ENCODE measurements around the gene C9orf152. TPM values are rescaled to one million over a fixed set of nuclear protein-coding genes. Genes with fewer than 3 reads are reported as not detected.
"Not testable (repeated sequence)": the region's sequence is repeated elsewhere in the genome, so short reads cannot be mapped to it uniquely, and the experiment has no call there.

The C9orf152 gene
- total RNA-seq, 1 donor from 2014 or later: not detected

DNA sequence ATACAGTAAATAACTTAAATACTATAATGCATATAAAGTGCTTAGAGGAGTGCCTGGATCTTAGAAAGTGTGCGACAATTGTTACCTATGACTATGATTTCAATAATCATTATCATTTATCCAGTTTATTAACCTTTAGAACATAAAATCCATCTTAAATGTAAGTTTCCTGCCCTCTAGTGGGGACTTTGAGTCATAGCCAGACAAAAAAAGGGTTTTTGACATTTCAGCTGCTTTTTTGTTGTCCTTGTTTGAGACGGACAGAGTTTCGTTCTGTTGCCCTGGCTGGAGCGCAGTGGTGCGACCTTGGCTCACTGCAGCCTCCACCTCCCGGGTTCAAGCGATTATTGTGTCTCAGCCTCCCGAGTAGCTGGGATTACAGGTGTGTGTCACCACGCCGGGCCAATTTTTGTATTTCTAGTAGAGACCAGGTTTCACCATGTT is 9.7 kb upstream of the C9orf152 start:
- intact Hi-C loops (cut with micrococcal nuclease): loop anchor here (1.0 to 5.0 kb wide), 5 partner anchors 34 to 643 kb away; partner anchors contain the start of gene TXN

DNA sequence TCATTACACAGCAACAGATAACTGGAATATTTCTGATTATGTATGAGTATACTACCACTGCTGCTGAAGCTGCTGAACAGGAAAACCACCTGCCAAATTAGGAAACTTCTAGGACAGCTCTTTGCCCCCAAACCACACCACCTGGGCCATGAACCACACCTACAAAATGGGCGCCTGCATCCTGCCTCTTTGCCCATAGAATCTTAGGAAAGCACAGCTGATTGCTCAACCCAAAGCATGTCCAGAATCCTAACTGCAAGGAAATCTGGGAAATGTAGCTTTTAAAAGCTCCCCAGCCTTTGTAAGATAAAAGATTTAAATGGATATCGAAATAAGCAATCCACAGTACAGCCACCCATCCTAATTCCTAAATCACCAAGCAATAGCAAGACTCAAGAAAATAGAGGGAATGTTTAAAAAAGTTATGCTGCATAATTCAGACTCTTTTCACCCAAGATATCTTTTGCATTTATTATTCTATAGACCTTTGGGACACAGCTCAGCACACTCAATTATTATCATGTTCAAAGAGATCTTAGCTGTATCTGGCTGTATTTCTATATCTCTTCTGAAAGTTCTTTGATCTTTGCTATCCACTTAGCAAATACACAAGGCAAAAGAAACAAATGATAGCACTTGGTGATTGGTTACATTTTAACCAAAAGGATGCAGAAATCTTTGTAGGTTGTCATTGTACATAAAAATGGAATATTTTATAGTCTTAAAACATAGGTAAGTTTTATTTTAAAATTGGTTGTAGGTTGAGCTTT is 6.8 kb upstream of the C9orf152 start:
- intact Hi-C loops (cut with micrococcal nuclease): loop anchor here (5.0 kb wide), 2 partner anchors 312 to 327 kb away; no protein-coding TSS in a partner anchor

- intact Hi-C loops (cut with micrococcal nuclease): no loop called here
Measured at GRCh38 chr9:110214090-110214489, 6.1 kb upstream of the C9orf152 start.

DNA sequence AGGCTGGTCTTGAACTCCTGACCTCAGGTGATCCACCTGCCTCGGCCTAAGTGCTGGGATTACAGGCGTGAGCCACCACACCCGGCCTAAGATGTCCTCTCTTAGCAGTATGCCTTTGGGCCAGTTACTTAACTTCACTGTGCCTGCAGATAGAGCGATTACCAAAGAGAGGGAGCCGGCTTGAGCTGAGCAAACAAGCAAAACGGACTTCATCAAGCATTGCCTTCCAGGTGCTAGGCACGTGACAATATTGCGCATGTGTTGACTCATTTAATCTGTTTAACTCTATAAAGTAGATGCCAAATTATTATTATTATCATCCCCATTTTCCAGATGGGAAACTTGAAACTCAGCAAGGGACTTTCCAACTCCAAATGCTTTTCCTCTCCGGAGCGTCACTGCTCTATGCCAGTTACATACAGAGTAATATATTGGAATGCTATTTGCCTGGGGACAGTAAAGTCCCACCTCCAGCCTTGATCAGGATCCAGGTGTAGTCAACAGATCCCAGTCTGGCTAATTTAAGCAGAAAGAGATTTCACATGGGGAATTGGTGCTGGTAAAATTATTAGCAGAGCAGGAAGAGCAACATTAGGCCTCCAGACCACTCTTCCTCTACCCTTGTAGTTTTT is 5.6 kb upstream of the C9orf152 start:
- intact Hi-C loops (cut with micrococcal nuclease): no loop called here

DNA sequence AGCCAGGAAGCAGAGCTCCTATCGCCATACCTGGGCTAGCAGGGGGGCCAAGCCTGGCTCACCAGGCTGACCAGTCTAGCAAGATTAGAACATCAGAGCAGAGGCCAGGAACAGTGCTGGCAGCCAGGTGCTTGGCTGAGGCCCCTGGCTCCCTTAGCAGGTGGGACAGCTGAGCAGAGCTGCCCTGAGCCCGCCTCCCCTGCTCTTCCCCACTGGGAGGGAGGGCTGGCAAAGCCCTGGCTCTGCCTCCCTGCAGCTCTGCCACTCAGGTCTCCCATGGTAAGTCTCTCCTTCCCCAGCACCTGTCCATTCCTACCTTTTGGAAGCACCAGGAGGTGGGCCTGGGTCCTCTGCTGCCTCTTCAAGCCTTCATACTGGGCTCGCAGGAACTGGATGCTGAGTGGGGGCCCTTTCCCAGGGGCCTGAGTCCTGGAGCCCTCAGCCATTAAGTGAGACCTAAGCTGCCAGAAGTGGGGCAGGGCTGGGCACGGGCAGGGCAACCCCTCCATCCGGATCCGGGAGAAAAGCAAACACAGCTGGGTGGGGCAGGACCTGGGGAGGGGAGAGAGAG is 803 bp downstream of the C9orf152 start:
- intact Hi-C loops (cut with micrococcal nuclease): no loop called here

GRCh38 chr9:110206389-110206788 is 1.6 kb downstream of the C9orf152 start:
- intact Hi-C loops (cut with micrococcal nuclease): no loop called here

GRCh38 chr9:110205612-110206011 is 2.3 kb downstream of the C9orf152 start:
- intact Hi-C loops (cut with micrococcal nuclease): not testable (repeated sequence)

DNA sequence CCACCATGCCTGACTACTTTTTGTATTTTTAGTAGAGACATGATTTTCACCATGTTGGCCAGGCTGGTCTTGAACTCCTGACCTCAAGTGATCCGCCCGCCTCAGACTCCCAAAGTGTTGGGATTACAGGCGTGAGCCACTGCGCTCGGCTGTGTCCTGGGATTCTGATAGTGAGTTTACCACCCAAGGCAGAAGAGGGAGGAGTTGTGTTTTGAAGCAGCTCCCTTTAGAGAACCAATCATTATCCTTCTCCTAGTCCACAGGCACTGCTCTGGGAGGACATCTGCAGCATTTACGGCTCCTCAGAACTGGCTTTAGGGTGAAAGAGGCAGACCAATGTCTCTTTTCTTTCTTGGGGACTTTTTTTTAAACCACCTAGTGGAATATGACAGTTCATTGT is 5.7 kb downstream of the C9orf152 start:
- intact Hi-C loops (cut with micrococcal nuclease): no loop called here

GRCh38 chr9:110199643-110200042 is 8.3 kb downstream of the C9orf152 start:
- intact Hi-C loops (cut with micrococcal nuclease): no loop called here

GRCh38 chr9:110198357-110198756 is 9.6 kb downstream of the C9orf152 start:
- intact Hi-C loops (cut with micrococcal nuclease): no loop called here

DNA sequence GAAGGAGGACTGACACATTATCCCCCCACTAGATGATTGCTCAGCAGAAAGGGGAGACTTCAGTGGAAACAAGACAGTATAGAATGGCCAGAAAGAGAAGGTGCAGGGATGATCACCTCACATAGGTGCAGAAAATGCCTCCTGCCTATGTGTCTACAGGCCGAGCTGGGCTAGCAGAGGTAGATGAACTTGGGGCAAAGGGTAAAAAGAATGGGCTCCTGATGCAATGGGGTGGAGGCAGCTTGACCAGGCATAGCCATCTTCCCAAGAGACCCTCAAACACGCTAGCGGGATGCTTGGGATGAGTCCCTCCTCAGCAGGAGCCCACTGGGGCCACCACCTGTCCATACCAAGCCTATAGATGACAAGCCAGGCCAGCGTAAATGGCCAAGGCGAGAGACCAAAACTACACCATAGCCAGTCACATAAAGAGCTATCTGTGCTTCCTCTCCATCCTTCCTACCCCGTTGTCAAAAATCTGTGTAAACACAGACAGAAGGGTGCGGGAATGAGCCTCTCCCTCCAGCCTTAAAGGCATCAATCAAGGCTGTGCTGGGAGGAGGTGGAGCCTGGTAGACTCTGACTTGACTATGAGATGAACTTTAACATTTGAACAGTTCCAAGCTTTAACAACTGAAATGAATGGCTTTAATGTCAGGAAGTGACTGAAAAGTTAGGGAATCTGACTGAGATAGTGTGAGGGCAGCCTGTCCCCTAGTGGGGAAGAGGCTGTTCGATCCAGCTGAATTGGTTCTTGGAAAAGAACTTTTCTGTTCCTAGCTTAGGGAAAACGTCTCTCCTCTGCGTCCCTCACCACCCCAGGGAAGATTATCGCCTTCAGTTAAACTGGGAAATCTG is 10.4 kb downstream of the C9orf152 start:
- intact Hi-C loops (cut with micrococcal nuclease): no loop called here

DNA sequence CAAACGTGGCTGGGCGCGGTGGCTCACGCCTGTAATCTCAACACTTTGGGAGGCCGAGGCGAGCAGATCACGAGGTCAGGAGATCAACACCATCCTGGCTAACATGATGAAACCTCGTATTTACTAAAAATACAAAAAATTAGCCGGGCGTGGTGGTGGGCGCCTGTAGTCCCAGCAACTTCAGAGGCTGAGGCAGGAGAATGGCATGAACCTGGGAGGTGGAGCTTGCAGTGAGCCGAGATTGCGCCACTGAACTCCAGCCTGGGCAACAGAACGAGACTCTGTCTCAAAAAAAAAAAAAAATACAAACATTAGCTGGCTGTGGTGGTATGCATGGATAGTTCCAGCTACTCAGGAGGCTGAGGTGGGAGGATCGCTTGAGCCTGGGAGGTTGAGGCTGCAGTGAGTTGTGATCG is 11.9 kb downstream of the C9orf152 start:
- intact Hi-C loops (cut with micrococcal nuclease): not testable (repeated sequence)

DNA sequence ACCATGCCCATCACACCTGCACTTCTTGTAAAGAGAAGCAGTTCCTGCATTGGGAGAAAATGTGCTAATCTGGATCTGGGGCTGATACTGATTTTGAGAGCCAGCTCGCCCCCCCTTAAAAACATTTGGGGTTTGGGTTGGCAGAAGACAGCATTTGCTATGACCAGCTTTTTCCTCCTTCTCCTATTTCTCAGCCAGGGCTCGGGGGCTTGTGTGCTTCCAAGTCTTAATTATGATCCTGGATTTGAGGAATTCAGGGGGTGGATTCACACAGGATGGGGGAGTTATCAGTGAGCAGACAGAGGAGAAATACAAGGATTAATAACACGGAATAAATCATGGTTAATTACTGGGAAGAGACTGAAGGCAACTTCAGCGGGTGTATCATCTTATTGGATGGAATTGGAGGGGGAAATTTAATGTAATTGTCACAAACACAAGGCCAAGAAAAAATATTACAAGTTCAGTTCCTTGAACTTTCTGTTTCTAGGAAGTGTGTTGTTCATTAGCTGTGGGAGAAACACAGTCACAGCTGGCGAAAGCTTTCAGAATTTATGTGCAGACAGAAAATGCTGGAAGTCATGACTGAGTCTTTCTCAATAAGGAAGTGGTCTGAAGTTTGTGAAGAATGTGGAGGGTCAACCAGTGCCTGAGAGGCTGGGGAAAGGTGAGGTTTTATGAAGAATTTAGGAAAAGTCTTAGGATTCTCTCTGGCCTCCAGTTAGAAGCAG is 15.3 kb downstream of the C9orf152 start:
- intact Hi-C loops (cut with micrococcal nuclease): no loop called here

DNA sequence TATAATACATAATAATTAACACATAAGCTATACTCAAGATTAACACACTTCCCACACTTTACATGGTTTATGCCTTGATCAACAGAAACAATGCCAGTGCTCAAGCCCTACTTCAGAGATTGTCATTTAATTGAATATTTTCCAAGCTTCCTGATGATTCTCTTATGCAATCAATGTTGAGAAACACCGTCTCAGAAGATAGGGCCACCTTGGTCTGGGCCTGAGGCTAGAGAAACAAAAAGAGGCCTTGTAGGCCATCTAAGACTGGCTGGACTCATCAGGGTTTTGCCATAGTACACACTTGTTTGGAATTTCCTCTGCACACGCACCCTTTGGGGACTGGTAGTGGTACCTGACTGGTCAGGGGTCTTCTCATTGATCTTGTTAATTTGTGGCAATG is 16.3 kb downstream of the C9orf152 start:
- intact Hi-C loops (cut with micrococcal nuclease): no loop called here

- intact Hi-C loops (cut with micrococcal nuclease): no loop called here
Measured at GRCh38 chr9:110189559-110190320, 18.2 kb downstream of the C9orf152 start.

DNA sequence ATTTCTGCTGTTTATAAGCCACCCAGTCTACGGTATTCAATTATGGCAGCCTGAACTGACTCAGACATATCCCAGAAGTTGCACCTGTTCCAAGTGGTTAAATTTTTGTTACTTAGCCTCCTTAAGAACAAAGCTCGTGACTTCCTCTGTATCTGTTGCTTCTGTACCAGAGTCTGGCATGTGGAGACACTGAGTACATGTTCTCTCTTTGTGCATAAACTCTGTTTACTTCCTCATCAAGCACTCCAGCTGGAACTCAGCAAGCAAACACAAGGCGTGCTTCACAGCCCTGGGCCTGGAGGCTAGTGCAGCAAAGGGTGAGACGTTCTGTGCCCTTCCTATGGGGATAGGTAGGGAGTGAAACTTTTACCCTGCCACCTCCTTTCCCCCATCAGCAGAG is 19.0 kb downstream of the C9orf152 start:
- intact Hi-C loops (cut with micrococcal nuclease): no loop called here

GRCh38 chr9:110188101-110188500 is 19.9 kb downstream of the C9orf152 start:
- intact Hi-C loops (cut with micrococcal nuclease): no loop called here

DNA sequence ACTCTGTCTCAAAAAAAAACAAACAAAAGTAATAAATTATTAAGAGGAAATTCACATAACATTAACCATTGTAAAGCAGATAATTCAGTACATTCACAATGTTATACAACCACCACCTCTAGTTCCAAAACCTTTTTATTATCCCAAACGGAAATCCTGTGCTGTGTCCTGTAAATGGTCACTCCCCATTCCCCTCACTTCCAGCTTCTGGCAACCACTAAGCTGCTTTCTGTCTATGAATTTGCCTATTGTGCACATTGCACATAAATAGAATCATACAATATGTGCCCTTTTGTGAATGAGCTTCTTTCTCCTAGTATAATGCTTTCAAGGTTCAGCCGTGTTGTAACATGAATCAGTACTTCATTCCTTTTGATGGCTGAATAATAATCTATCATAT is 20.8 kb downstream of the C9orf152 start:
- intact Hi-C loops (cut with micrococcal nuclease): no loop called here

- intact Hi-C loops (cut with micrococcal nuclease): no loop called here
Measured at GRCh38 chr9:110186254-110186653, 21.7 kb downstream of the C9orf152 start.

GRCh38 chr9:110185806-110186205 is 22.2 kb downstream of the C9orf152 start:
- intact Hi-C loops (cut with micrococcal nuclease): no loop called here
